ENCODE data around the gene THSD4. TPM values are rescaled to one million over a fixed set of nuclear protein-coding genes. Genes with fewer than 3 reads are reported as not detected.

The THSD4 gene
- total RNA-seq, 1 experiment from 2014 or later, result 29.0 TPM

DNA sequence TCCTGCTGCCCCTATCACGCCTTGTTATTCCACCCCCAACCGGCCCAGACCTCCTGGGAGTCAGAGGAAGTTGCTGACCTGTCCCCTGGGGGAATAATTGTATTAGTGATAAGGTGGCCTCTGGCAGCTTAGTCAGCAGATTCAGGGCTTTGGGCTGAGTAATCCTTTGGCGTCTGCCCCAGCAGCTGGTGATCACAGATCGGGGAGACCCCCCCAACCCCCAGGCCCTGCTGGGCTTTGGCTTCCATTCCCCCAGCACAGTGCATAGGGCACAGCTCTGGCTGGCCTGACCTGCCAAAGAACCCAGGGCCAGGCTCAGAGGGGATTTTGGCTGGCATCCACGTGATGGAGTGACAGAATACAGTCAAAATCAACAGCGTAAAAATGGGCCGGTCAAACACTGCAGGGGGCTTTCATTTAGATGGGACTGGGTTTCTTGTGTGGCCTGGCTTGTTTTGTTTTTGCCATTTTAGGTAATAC is 691.2 kb downstream of the THSD4 start:
- POLR2A ChIA-PET (ENCODE audit: unreplicated experiment), result no interaction called here

DNA sequence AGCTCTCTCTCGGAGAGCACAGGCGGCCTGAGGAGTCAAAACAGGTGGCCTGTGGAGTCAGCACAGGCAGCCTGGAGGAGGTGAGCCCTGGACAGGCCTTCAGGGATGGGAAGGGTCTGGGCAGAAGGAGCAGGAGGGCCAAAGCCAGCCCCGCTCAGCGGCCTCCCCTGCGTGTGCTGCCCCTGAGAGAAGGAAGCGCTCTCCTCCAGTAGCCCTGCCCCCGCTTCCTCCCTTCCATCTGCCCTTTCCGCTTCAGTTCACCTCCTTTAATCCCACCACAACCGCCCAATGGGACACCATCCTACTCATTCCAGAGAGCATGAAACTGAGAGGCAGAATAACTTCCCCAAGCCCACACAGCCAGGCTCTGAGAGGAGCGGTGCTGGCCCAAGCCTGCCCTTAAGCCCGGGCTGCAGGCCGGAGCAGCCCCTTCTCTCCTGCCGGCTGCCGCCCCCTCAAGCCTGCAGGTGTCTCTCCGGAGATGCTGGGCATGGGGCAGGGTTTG is 691.9 kb downstream of the THSD4 start:
- Histone ChIP-seq H3K4me3 (ENCODE audit: low read length) (no peak overlapping the region), H3K36me3 (ENCODE audit: low read depth, low read length) (no peaks in the 10 kb centered on the region), H3K9ac (ENCODE audit: low read length) (no peak overlapping the region), H3K27me3 (ENCODE audit: low read length) (no peaks in the 10 kb centered on the region), H3K9me2 (replicated peaks; ENCODE audit: low read length) (no peaks in the 10 kb centered on the region), H4K20me1 (ENCODE audit: low read length) (no peaks in the 10 kb centered on the region), H3K4me1 (ENCODE audit: insufficient read depth, low read length) (peaks cover 11% of the 10 kb centered on the region), H2AFZ (ENCODE audit: low read length) (no peak overlapping the region), H3K4me2 (ENCODE audit: low read length) (no peak overlapping the region), H3K27ac (ENCODE audit: low read length) (no peak overlapping the region), H3K9me3 (ENCODE audit: low read length) (no peaks in the 10 kb centered on the region), H3F3A (ENCODE audit: low read length, unreplicated experiment) (no peaks in the 10 kb centered on the region), H3K79me2 (ENCODE audit: low read length) (no peaks in the 10 kb centered on the region)
- POLR2A ChIA-PET (ENCODE audit: unreplicated experiment), result no interaction called here
- no peak for DNase-seq
- intact Hi-C loops (cut with micrococcal nuclease), result loop anchor here (10.0 kb wide), 2 partner anchors 242 to 832 kb away; no protein-coding TSS in a partner anchor
- BruUV-seq (replicated peaks), result no TSS peak
- TF ChIP-seq, protein P1, sequence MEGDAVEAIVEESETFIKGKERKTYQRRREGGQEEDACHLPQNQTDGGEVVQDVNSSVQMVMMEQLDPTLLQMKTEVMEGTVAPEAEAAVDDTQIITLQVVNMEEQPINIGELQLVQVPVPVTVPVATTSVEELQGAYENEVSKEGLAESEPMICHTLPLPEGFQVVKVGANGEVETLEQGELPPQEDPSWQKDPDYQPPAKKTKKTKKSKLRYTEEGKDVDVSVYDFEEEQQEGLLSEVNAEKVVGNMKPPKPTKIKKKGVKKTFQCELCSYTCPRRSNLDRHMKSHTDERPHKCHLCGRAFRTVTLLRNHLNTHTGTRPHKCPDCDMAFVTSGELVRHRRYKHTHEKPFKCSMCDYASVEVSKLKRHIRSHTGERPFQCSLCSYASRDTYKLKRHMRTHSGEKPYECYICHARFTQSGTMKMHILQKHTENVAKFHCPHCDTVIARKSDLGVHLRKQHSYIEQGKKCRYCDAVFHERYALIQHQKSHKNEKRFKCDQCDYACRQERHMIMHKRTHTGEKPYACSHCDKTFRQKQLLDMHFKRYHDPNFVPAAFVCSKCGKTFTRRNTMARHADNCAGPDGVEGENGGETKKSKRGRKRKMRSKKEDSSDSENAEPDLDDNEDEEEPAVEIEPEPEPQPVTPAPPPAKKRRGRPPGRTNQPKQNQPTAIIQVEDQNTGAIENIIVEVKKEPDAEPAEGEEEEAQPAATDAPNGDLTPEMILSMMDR (conservative IDR thresholded peaks at IDR 0.05; ENCODE audit: low read depth, low read length), result no peak
- no peak for TF ChIP-seq EZH2 (IDR thresholded peaks at IDR 0.05; ENCODE audit: low read length, unreplicated experiment)
- TF ChIP-seq EZH2phosphoT487 (IDR thresholded peaks at IDR 0.05; ENCODE audit: borderline replicate concordance, low read length), result no peak
- no peak for ATAC-seq
- CTCF ChIA-PET, result no interaction called here

More for the DNA sequence above, 691.2 kb downstream of the THSD4 start:
- H3K9ac ChIP-seq (ENCODE audit: low read length), result no peak overlapping the region
- BruUV-seq (replicated peaks), result no TSS peak
- H3K4me3 ChIP-seq (ENCODE audit: low read length), result no peak overlapping the region
- H2AFZ ChIP-seq (ENCODE audit: low read length), result no peak overlapping the region
- H3K27me3 ChIP-seq (ENCODE audit: low read length), result no peaks in the 10 kb centered on the region
- peaks cover 12% of the 10 kb centered on the region for H3K4me1 ChIP-seq (ENCODE audit: insufficient read depth, low read length)
- TF ChIP-seq, protein P1 (conservative IDR thresholded peaks at IDR 0.05; ENCODE audit: low read depth, low read length), result no peak
- TF ChIP-seq EZH2 (IDR thresholded peaks at IDR 0.05; ENCODE audit: low read length, unreplicated experiment) (no peak), EZH2phosphoT487 (IDR thresholded peaks at IDR 0.05; ENCODE audit: borderline replicate concordance, low read length) (no peak)
- CTCF ChIA-PET, result no interaction called here
- no peaks in the 10 kb centered on the region for H3F3A ChIP-seq (ENCODE audit: low read length, unreplicated experiment)
- H3K9me3 ChIP-seq (ENCODE audit: low read length), result no peaks in the 10 kb centered on the region
- H3K27ac ChIP-seq (ENCODE audit: low read length), result no peak overlapping the region
- no peaks in the 10 kb centered on the region for H4K20me1 ChIP-seq (ENCODE audit: low read length)
- intact Hi-C loops (cut with micrococcal nuclease), result loop anchor here (10.0 kb wide), 2 partner anchors 242 to 832 kb away; no protein-coding TSS in a partner anchor
- no peaks in the 10 kb centered on the region for H3K36me3 ChIP-seq (ENCODE audit: low read depth, low read length)
- no peaks in the 10 kb centered on the region for H3K9me2 ChIP-seq (replicated peaks; ENCODE audit: low read length)
- DNase-seq (peak; percentile 48), ATAC-seq (peak; percentile 45)
- H3K4me2 ChIP-seq (ENCODE audit: low read length), result 0 out of 2 replicates have a peak overlapping the region, but pooled peaks have one; percentile 1
- no peaks in the 10 kb centered on the region for H3K79me2 ChIP-seq (ENCODE audit: low read length)

DNA sequence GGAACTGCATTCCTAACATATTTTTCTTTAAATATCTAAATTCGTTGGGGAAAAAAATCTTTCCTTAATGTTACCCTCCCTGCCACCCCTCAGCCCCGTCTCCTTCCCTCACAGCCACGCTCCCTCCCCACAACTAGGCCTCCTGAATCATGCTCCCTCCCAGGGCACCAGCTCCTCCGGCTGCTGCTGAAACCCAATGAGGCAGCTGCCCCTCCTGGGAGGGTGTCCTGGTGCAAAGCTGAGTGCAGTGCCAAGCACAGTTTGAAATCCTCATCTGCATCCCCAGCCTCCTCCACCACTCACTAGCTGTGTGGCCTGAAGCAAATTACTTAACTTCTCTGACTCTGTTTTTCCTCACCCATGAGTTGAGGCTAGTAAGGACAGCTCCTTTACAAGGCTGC is 692.4 kb downstream of the THSD4 start:
- intact Hi-C loops (cut with micrococcal nuclease), result loop anchor here (10.0 kb wide), 2 partner anchors 243 to 833 kb away; no protein-coding TSS in a partner anchor
- Histone ChIP-seq H3K4me2 (ENCODE audit: low read length) (no peak overlapping the region), H3K36me3 (ENCODE audit: low read depth, low read length) (no peaks in the 10 kb centered on the region), H3F3A (ENCODE audit: low read length, unreplicated experiment) (no peaks in the 10 kb centered on the region), H3K9me2 (replicated peaks; ENCODE audit: low read length) (no peaks in the 10 kb centered on the region), H3K4me1 (ENCODE audit: insufficient read depth, low read length) (peaks cover 11% of the 10 kb centered on the region), H3K27ac (ENCODE audit: low read length) (no peak overlapping the region), H4K20me1 (ENCODE audit: low read length) (no peaks in the 10 kb centered on the region), H3K4me3 (ENCODE audit: low read length) (no peak overlapping the region), H3K9me3 (ENCODE audit: low read length) (no peaks in the 10 kb centered on the region), H2AFZ (ENCODE audit: low read length) (no peak overlapping the region), H3K79me2 (ENCODE audit: low read length) (no peaks in the 10 kb centered on the region), H3K27me3 (ENCODE audit: low read length) (no peaks in the 10 kb centered on the region), H3K9ac (ENCODE audit: low read length) (no peak overlapping the region)
- no peak for DNase-seq
- BruUV-seq (replicated peaks), result no TSS peak
- TF ChIP-seq EZH2 (IDR thresholded peaks at IDR 0.05; ENCODE audit: low read length, unreplicated experiment) (no peak), EZH2phosphoT487 (IDR thresholded peaks at IDR 0.05; ENCODE audit: borderline replicate concordance, low read length) (no peak)
- TF ChIP-seq, protein P1 (conservative IDR thresholded peaks at IDR 0.05; ENCODE audit: low read depth, low read length), result no peak
- no peak for ATAC-seq
- CTCF ChIA-PET, result no interaction called here
- POLR2A ChIA-PET (ENCODE audit: unreplicated experiment), result no interaction called here
